WI38 (cell line): Measurements from ENCODE around the gene PPDPF.
"Not testable (repeated sequence)": the region's sequence is repeated elsewhere in the genome, so short reads cannot be mapped to it uniquely, and the experiment has no call there.

ENCODE experiments used
- H3K4me3 ChIP-seq: 2 replicates; pipeline ENCODE4 v1.5.1; 2011; ENCODE audit warnings: low read depth, mild to moderate bottlenecking, control low read depth, low read length
- TF ChIP-seq, protein P1 (sequence below): IDR thresholded peaks from 2 replicates; pipeline ENCODE4 v1.5.1; 2012; ENCODE audit warnings: low read depth, mild to moderate bottlenecking, control low read depth, low read length

Gene PPDPF

DNA sequence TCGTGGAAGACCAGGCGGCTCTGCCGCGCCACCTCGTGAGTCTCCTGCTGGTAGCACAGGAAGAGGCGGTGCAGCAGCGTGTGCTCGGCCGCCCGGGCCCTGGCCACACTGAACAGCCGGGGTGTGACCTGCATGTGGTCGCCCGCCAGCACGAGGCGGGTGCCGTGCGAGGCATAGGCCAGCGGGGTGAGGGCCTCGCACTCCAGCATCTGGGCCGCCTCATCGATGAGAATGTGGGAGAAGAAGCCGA is 46.5 kb downstream of the PPDPF start:
- TF ChIP-seq, protein P1, sequence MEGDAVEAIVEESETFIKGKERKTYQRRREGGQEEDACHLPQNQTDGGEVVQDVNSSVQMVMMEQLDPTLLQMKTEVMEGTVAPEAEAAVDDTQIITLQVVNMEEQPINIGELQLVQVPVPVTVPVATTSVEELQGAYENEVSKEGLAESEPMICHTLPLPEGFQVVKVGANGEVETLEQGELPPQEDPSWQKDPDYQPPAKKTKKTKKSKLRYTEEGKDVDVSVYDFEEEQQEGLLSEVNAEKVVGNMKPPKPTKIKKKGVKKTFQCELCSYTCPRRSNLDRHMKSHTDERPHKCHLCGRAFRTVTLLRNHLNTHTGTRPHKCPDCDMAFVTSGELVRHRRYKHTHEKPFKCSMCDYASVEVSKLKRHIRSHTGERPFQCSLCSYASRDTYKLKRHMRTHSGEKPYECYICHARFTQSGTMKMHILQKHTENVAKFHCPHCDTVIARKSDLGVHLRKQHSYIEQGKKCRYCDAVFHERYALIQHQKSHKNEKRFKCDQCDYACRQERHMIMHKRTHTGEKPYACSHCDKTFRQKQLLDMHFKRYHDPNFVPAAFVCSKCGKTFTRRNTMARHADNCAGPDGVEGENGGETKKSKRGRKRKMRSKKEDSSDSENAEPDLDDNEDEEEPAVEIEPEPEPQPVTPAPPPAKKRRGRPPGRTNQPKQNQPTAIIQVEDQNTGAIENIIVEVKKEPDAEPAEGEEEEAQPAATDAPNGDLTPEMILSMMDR: no peak

DNA sequence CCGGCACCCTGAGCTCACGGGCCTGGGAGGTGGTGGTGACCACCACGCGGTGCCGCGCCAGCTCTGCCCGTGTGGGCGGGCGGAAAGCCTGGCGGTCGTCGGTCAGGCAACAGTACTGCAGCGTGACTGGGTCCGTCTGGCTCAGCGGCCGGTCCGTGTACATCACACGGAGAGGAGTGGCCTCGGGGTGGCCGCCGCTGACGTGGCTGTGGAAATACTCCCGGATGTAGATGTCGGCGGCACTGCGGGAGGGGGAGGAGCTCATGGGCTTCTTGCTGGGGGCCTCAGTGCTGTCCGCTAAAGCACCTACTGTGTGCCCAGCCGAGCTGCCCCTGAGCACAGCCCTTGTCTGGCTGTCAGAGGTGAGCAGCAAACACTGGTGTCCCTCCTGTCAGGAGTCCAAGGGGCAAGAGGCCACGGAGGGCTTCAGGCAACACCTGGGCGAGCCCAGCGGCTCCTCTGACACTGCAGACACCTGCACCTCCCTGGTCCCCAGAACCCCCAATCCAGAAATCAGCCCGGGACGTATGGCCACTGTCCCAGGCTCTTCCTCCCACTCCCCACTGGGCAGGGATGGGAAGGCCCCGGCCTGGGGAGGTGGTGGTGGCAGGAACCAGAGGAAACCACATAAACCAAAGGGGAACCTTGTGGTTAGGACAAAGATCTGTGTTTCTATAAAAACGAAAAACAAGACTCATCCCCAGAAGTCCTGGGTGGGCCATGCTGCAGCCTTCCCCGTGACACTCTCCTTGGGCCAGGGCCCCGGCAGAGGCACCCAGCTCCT is 47.0 kb downstream of the PPDPF start:
- H3K4me3 ChIP-seq: no peak overlapping the region
- TF ChIP-seq, protein P1: no peak

More for the DNA sequence above, 46.5 kb downstream of the PPDPF start:
- no peak overlapping the region for H3K4me3 ChIP-seq

DNA sequence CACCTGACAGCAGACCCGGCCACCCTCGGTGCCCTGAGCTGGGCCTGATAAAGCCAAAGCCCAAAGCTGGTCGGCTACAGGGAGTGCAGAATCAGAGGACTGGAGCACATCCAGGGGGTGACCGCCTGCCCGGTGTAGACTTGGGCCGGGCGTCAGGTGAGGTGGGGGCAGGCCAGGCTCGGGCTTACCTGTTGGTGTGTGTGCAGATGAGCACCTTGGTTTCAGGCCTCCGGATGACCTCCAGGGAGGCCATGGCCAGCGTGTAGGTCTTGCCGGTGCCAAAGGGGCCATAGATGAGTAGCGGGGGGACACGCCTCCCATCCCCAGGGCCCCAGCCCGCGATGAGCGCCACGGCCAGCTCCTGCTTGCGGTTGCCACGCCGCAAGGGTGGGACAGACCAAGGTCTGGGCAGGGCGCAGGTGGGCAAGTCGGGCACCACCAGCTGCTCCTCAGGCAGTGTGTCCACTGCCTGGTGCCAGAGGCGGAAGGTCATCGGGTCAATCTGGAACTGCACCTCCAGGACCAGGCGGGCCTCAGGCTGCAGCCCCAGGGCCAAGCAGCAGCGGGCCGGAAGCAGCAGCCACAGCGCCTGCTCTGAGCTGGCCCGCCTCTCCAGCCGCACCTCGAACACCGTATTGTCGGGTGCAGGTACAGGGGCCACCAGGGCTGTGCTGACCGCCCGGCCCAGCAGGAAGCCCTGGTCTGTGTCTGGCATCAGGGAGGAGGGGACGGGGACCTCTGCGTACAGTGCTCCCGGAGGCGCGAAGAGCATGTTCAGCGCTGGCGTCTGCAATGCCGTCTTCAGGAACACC is 47.8 kb downstream of the PPDPF start:
- TF ChIP-seq, protein P1: no peak
- no peak overlapping the region for H3K4me3 ChIP-seq

DNA sequence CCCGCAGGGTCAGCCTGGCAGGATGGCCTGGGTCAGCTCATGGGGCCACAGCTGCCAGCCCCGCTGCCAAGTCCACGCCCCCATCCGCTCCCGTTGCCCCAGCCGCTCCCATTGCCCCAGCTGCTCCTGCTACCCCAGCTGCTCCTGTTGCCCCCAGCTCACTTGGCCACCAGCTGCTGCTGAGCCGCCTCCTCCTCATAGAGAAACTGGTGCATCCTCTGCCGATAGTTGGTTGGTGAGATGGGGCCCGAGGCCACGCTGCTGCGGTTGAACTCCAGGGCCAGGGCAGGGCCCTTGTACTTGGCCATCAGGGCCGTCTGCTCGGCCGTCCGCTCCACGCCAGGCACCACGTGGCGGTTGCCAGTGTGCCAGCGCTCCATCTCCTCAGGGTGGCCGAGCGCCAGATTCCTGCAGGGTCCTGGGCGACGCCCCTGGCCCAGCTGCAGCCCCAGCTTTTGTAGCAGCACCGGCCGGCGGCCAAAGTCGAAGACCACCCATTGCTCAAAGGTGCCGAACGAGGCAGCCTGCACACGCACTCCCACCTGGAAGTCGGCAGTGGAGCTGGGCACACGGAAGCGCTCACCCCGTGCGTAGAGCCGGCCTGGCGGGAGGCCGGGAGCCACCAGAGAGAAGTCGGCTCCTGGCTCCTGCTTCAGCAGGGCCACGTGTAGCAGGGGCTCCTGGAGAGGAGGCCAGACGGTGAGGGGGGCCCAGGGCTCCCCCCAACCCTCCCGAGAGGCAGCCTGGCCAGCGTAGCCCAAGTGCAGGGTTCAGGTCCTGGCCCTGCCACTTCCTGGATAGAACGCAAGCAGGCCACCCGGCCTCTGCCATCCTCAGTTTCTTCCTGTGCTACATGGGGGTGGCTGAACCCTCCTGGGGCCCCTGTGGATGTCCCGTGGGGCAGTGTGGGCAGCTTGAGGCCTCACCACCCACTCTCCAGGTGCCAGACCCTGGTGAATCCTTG is 48.7 kb downstream of the PPDPF start:
- TF ChIP-seq, protein P1: no peak
- H3K4me3 ChIP-seq: no peak overlapping the region

DNA sequence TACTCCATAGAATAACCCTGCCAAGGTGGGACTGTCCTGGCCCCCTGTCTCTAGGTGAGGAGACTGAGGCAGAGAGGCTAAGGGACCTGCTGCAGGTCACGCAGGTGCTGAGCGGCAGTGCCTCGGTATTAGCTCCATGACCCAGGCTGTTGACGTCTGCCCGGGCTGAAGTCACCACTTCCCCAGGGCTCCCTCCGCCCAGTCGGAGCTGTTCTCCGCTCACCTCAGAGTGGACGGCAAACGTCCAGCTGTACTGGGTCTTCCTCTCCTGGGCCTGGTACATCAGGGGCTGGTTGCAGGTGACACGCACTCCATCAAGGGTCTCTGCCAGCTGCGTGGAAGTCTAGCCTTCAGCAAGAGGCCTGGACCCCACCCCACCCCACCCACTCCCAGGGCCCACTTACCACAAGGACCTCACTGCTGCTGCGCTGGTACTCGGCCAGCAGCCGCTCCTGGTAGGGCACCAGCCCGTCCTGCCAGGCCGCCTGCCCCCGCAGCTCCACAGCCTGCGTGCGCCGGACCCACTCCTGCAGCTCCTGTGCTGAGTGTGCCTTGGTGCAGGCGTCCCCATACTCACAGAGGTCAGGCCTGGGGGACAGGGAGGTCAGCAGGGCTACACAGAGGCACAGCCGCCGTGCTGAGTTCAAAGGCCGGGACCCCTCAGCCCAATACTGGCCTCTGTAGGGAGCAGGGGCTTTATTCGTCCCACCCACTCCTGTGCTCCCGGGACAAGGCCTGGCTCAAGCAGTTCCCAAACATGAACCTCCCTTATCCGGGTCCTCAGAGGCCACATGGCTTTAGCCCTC is 49.9 kb downstream of the PPDPF start:
- H3K4me3 ChIP-seq: no peak overlapping the region
- TF ChIP-seq, protein P1: no peak

DNA sequence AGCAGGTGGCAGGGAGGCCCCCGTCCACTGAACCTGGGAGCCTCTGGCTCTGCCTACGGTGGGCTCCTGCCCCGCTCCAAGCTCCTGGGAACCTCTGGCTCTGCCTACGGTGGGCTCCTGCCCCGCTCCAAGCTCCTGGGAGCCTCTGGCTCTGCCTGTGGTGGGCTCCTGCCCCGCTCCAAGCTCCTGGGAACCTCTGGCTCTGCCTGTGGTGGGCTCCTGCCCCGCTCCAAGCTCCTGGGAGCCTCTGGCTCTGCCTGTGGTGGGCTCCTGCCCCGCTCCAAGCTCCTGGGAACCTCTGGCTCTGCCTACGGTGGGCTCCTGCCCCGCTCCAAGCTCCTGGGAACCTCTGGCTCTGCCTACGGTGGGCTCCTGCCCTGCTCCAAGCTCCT is 50.5 kb downstream of the PPDPF start:
- not testable (repeated sequence) for H3K4me3 ChIP-seq
